HCT116 (cell line): ENCODE measurements around the gene NUAK2. TPM values are rescaled to one million over a fixed set of nuclear protein-coding genes. Genes with fewer than 3 reads are reported as not detected.

ENCODE experiments used
- ATAC-seq: fragments of 200-7000 bp; cut with Tn5 transposase; 2 replicates; pipeline ENCODE4 v1.9.1; 2020; ENCODE audit warnings: mild to moderate bottlenecking, moderate library complexity
- BruUV-seq: library from RNA; stranded (reverse); fragments of 400-500 nt; replicated peaks from 2 replicates; lab custom pipeline; 2021; lab: Mats Ljungman, UMichigan
- CTCF ChIA-PET: fragments of 300-600 bp; sonication (Branson Sonifier 250); formaldehyde crosslinking; loops from one replicate; lab custom pipeline; 2021; ENCODE audit warnings: antibody characterized with exemption; lab: Charles Lee
- POLR2A ChIA-PET: fragments of 300-600, 350-600 bp; sonication (Branson Sonifier 250); formaldehyde crosslinking; loops from one replicate; lab custom pipeline; 2021; ENCODE audit warnings: antibody characterized with exemption; lab: Charles Lee
- RAD21 ChIA-PET, 2 experiments: fragments of 300-600 bp; sonication (Branson Sonifier 250); formaldehyde crosslinking; loops; one replicate each; lab custom pipeline; 2023; ENCODE audit warnings: low total read pairs in 2 of 2; ENCODE audit not compliant: uncharacterized antibody in 2 of 2, unreplicated experiment in 2 of 2, low non-redundant PET in 1 of 2; lab: Charles Lee
- DNase-seq: peaks from one replicate; pipeline ENCODE4 v3.0.0-alpha.2; 2010; ENCODE audit warnings: low read depth, low spot score
- H2AFZ ChIP-seq: fragments of 200-600 bp; shearing (Covaris generic), sonication (generic); 2 replicates; pipeline ENCODE4 v1.6.1; 2017; ENCODE audit warnings: low read depth, mixed run types, mixed read lengths, antibody characterized with exemption, low read length; ENCODE audit not compliant: poor library complexity, severe bottlenecking
- H3K27ac ChIP-seq: 2 replicates; pipeline ENCODE4 v1.5.1; 2012; ENCODE audit warnings: low read depth, low read length
- H3K27me3 ChIP-seq: fragments of 200-600 bp; sonication (generic); 2 replicates; pipeline ENCODE4 v1.6.1; 2016; ENCODE audit warnings: mixed run types, low read length, mixed read lengths; ENCODE audit not compliant: insufficient read depth
- H3K36me3 ChIP-seq, 2 experiments: fragments of 200-500 bp in 1 of 2; fragments of 200-600 bp in 1 of 2; sonication (Bioruptor generic) in 1 of 2; sonication (generic) in 1 of 2; 2 replicates each; pipeline versions ENCODE4 v1.5.1 to v1.6.1; 2014 to 2016; ENCODE audit warnings: low read length in 2 of 2, inconsistent platforms in 1 of 2, mixed read lengths in 1 of 2, mixed run types in 1 of 2; ENCODE audit not compliant: insufficient read depth in 2 of 2, control insufficient read depth in 1 of 2
- H3K4me1 ChIP-seq, 2 experiments: fragments of 200-600 bp in 1 of 2; sonication (generic) in 1 of 2; 2 replicates each; pipeline versions ENCODE4 v1.5.1 to v1.6.1; 2012 to 2017; ENCODE audit warnings: low read length in 2 of 2, inconsistent platforms in 1 of 2, mild to moderate bottlenecking in 1 of 2, mixed read lengths in 1 of 2, mixed run types in 1 of 2, moderate library complexity in 1 of 2; ENCODE audit not compliant: insufficient read depth in 2 of 2, control insufficient read depth in 1 of 2
- H3K4me2 ChIP-seq: fragments of 200-600 bp; sonication (generic); 2 replicates; pipeline ENCODE4 v1.6.1; 2017; ENCODE audit warnings: mixed run types, low read length, mixed read lengths
- H3K4me3 ChIP-seq, 2 experiments: fragments of 200-600 bp in 1 of 2; sonication (generic) in 1 of 2; replicated peaks in 1 of 2; 2 replicates each; pipeline ENCODE4 v1.5.1; 2011 to 2016; ENCODE audit warnings: low read length in 2 of 2, control low read depth in 1 of 2, low read depth in 1 of 2, mild to moderate bottlenecking in 1 of 2, mixed read lengths in 1 of 2, mixed run types in 1 of 2
- H3K79me2 ChIP-seq: fragments of 200-600 bp; sonication (generic); 2 replicates; pipeline ENCODE4 v1.6.1; 2017; ENCODE audit warnings: mild to moderate bottlenecking, mixed run types, low read length, moderate library complexity, mixed read lengths; ENCODE audit not compliant: insufficient read depth
- H3K9ac ChIP-seq: fragments of 200-600 bp; sonication (generic); 2 replicates; pipeline ENCODE4 v1.6.1; 2016; ENCODE audit warnings: low read length, mixed read lengths
- H3K9me2 ChIP-seq: fragments of 200-600 bp; sonication (generic), shearing (Covaris generic); 2 replicates; pipeline ENCODE4 v1.6.1; 2017; ENCODE audit warnings: mixed run types, mild to moderate bottlenecking, moderate library complexity; ENCODE audit not compliant: insufficient read depth
- H3K9me3 ChIP-seq, 2 experiments: fragments of 200-500 bp in 1 of 2; fragments of 200-600 bp in 1 of 2; sonication (Bioruptor generic) in 1 of 2; sonication (generic) in 1 of 2; 2 replicates each; pipeline ENCODE4 v1.6.1; 2014 to 2017; ENCODE audit warnings: low read length in 2 of 2, mixed read lengths in 2 of 2, inconsistent platforms in 1 of 2, low read depth in 1 of 2, mild to moderate bottlenecking in 1 of 2, mixed run types in 1 of 2, moderate library complexity in 1 of 2; ENCODE audit not compliant: control insufficient read depth in 1 of 2, insufficient read depth in 1 of 2
- H4K20me1 ChIP-seq: fragments of 200-600 bp; sonication (generic), shearing (Covaris generic); 2 replicates; pipeline ENCODE4 v1.6.1; 2017; ENCODE audit warnings: mixed run types, mild to moderate bottlenecking, moderate library complexity; ENCODE audit not compliant: insufficient read depth
- ATF3 ChIP-seq: IDR thresholded peaks from 2 replicates; pipeline ENCODE4 v1.6.1; 2012
- CBX3 ChIP-seq: IDR thresholded peaks from 2 replicates; pipeline ENCODE4 v1.6.1; 2012; ENCODE audit warnings: low read depth
- CEBPB ChIP-seq: IDR thresholded peaks from 2 replicates; pipeline ENCODE4 v1.6.1; 2012; ENCODE audit warnings: low read depth
- EZH2 ChIP-seq: fragments of 200-600 bp; sonication (generic); IDR thresholded peaks from 2 replicates; pipeline ENCODE4 v1.6.1; 2017; ENCODE audit warnings: antibody characterized with exemption, mixed run types
- FOSL1 ChIP-seq: IDR thresholded peaks from 2 replicates; pipeline ENCODE4 v1.6.1; 2012; ENCODE audit warnings: low read depth
- JUND ChIP-seq: IDR thresholded peaks from 2 replicates; pipeline ENCODE4 v1.6.1; 2012
- POLR2AphosphoS5 ChIP-seq: IDR thresholded peaks from 2 replicates; pipeline ENCODE4 v1.6.1; 2011; ENCODE audit warnings: mild to moderate bottlenecking, low read depth, low read length, moderate library complexity
- SP1 ChIP-seq: IDR thresholded peaks from 2 replicates; pipeline ENCODE4 v1.6.1; 2012; ENCODE audit warnings: low read depth
- TCF7L2 ChIP-seq: IDR thresholded peaks from 2 replicates; pipeline ENCODE4 v1.7.0; 2011; ENCODE audit warnings: borderline replicate concordance, inconsistent platforms; ENCODE audit not compliant: insufficient read depth, insufficient read length; ENCODE audit errors: extremely low read depth
- YY1 ChIP-seq: IDR thresholded peaks from 2 replicates; pipeline ENCODE4 v1.6.1; 2011; ENCODE audit warnings: low read length, low read depth, moderate library complexity, mild to moderate bottlenecking; ENCODE audit not compliant: insufficient replicate concordance; ENCODE audit errors: extremely low read depth
- ZNF274 ChIP-seq: fragments of 200-500 bp; sonication (Bioruptor generic); IDR thresholded peaks from 2 replicates; pipeline ENCODE4 v1.6.1; 2014; ENCODE audit warnings: mild to moderate bottlenecking, low read depth, low read length, inconsistent platforms
- intact Hi-C: fragments of 100-400 bp; cut with micrococcal nuclease; formaldehyde crosslinking; loops from 2 replicates; pipeline ENCODE4 v1.10.0; 2022
- total RNA-seq: library from RNA; stranded (reverse); gene quantifications from one replicate; pipeline ENCODE4 v1.2.1, GENCODE V29; 2021; ENCODE audit not compliant: unreplicated experiment

NUAK2 gene
- total RNA-seq, 1 experiment from 2014 or later: 3.0 TPM

- Histone ChIP-seq H4K20me1 (no peaks in the 10 kb centered on the region), H3K9ac (peak overlapping the region; percentile 40), H3K79me2 (no peaks in the 10 kb centered on the region), H3K4me2 (peak overlapping the region; percentile 80), H3K27ac (peak overlapping the region; percentile 2; the same call in 1 of the 2 replicates), H3K36me3 (no peaks in the 10 kb centered on the region), H3K27me3 (no peaks in the 10 kb centered on the region), H3K9me2 (no peaks in the 10 kb centered on the region), H2AFZ (peak overlapping the region; percentile 1), H3K4me3 (peak overlapping the region in 1 of 2 experiments; percentile 27; a peak in 2 of 4 replicates), H3K4me1 (peaks cover 30 to 65% of the 10 kb centered on the region in 2 experiments), H3K9me3 (no peaks in the 10 kb centered on the region)
- ATAC-seq (peak; percentile 95), DNase-seq (peak; percentile 75)
- ChIA-PET RAD21 (interaction anchor here (0.6 to 1.6 kb wide), 3 partner anchors 16 to 35 kb away, joined by 3 to 8 read pairs (median 4); no protein-coding TSS in a partner anchor), POLR2A (interaction anchor here (0.7 to 1.8 kb wide), 4 partner anchors 11 to 33 kb away, joined by 3 to 4 read pairs (median 3); no protein-coding TSS in a partner anchor), CTCF (interaction anchor here (0.8 to 3.3 kb wide), 5 partner anchors 10 to 50 kb away, joined by 3 to 19 read pairs (median 8); no protein-coding TSS in a partner anchor)
- intact Hi-C loops: no loop called here
- BruUV-seq: no TSS peak
- TF ChIP-seq POLR2AphosphoS5: peak; percentile 26; the same call in 1 of the 2 replicates
- peak; percentile 84 for TF ChIP-seq FOSL1
- TF ChIP-seq ZNF274: no peak
- TF ChIP-seq CEBPB: peak; percentile 90
- peak; percentile 62 for TF ChIP-seq SP1
- TF ChIP-seq TCF7L2: peak; percentile 78
- peak; percentile 59 for TF ChIP-seq CBX3
- no peak for TF ChIP-seq ATF3
- no peak for TF ChIP-seq EZH2
- peak; percentile 86 for TF ChIP-seq YY1
- peak; percentile 61; the same call in 1 of the 2 replicates for TF ChIP-seq JUND
These were observed 37.0 kb downstream of the NUAK2 start for GRCh38 chr1:205284420-205285144.
